A673 (cell line): ENCODE measurements around the gene STUM.

Experiments
- CTCF ChIP-seq: fragments of 300-800, 200-600 bp; sonication (generic); conservative IDR thresholded peaks from 2 replicates; pipeline ENCODE4 v1.5.1; 2017; ENCODE audit warnings: low read depth, mild to moderate bottlenecking, antibody characterized with exemption, low read length, moderate library complexity, mixed read lengths
- EZH2 ChIP-seq: fragments of 200-600 bp; sonication (generic); IDR thresholded peaks from 2 replicates; pipeline ENCODE4 v1.6.1; 2017; ENCODE audit warnings: borderline replicate concordance, low read depth, mild to moderate bottlenecking, mixed read lengths, antibody characterized with exemption, low read length; ENCODE audit not compliant: poor library complexity, severe bottlenecking

- no peak for TF ChIP-seq CTCF
- TF ChIP-seq EZH2 = no peak
These were observed 59.3 kb downstream of the STUM start for GRCh38 chr1:226607821-226608220.
